ENCODE measurements around the gene OR51B4. TPM values are rescaled to one million over a fixed set of nuclear protein-coding genes. Genes with fewer than 3 reads are reported as not detected.

Gene OR51B4
- total and polyA plus RNA-seq, 2 donors (not counting 3 experiments of a cell fraction or from before 2014, with no cell fraction given) = 0.08 TPM; not detected in 1

DNA sequence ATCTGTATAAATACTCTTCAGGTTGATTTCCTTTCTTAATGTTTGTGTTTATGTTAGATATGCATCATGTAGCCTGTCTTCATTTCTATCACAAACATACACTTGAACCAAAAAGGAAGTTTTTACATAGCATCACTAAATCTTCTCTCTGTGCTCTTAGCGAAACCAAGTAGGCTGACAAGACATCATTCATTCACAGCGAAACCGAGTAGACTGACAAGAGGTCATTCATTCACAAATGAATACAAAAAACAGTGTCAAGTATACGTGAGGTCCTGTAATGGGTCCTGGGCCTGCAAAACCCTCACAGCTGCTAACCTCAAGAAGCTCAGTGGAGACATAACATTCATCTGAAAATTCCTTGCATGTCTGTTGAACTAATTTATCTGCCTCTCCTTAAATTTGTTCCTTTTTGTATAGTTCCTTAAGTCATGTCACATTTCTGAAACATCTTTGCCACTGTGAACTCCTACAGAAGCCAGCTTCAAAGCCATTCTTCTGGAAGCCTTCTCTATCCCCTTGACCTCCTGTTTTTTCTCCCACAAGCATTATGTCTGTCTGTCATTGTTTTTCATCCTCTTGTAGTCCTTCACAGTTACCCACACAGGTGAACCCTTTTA, 22.2 kb downstream of the OR51B4 start:
- FAIRE-seq = no peak
- no peak for TF ChIP-seq MYC (IDR thresholded peaks at IDR 0.05; ENCODE audit: low read depth, low read length)
- no peak for TF ChIP-seq EZH2 (IDR thresholded peaks at IDR 0.05; ENCODE audit: borderline replicate concordance, low read depth, low read length, severe bottlenecking)

DNA sequence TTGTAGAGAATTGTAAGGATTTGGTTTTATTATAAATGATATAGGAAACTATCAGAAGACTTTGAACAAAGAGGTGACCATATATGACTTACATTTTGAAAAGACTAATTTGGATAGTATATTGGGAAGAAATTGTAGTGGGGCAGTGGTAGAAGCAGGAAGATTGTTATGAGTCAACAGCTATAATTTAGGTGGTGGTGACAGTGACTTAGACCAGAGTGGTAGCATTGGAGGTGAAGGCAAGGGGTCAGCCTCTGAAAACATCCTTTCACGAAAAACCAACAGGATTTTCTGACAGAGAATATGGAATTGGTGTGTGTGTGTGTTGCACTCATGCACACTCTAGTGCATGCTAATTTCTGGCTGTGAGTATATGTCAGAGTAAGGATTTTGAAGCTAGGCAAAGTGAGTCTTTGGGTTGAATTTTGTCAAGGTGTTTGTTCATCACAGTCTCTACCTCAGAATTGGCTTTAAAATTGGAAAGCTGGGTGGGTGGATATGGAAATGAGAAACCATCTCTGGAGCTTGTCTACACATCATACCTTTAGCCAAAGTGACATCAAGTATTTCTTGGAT, 23.9 kb downstream of the OR51B4 start:
- no peak for FAIRE-seq
- BruUV-seq (replicated peaks) = no TSS peak

More for the DNA sequence above, 22.2 kb downstream of the OR51B4 start:
- Histone ChIP-seq H3K9me1 (replicated peaks; ENCODE audit: control insufficient read depth, extremely low read depth, insufficient read depth, low read length) (no peaks in the 10 kb centered on the region), H4K20me1 (replicated peaks; ENCODE audit: control insufficient read depth, extremely low read depth, insufficient read depth, low read length) (no peaks in the 10 kb centered on the region), H3K36me3 (ENCODE audit: control insufficient read depth in 2 of 2, extremely low read depth in 1 of 2, insufficient read depth in 2 of 2, low read length in 2 of 2) (no peaks in the 10 kb centered on the region), H3K27me3 (ENCODE audit: control insufficient read depth in 2 of 2, insufficient read depth in 2 of 2, low read length in 2 of 2) (no peaks in the 10 kb centered on the region), H3K27ac (ENCODE audit: insufficient read depth, low read depth, low read length) (peak overlapping the region; percentile 39), H3K4me3 (replicated peaks in 1 of 3; ENCODE audit: insufficient read depth in 1 of 3, low read depth in 1 of 3, low read length in 3 of 3) (no peak overlapping the region), H3K4me2 (ENCODE audit: insufficient read depth, low read length) (no peak overlapping the region), H2AFZ (ENCODE audit: low read depth, low read length) (peak overlapping the region; percentile 60), H3K9me3 (replicated peaks; ENCODE audit: control insufficient read depth, insufficient read depth, low read length) (no peaks in the 10 kb centered on the region), H3K79me2 (ENCODE audit: control insufficient read depth, insufficient read depth, low read length) (no peaks in the 10 kb centered on the region), H3K4me1 (ENCODE audit: control insufficient read depth, extremely low read depth, insufficient read depth, low read length) (peaks cover 11% of the 10 kb centered on the region), H3K9ac (replicated peaks; ENCODE audit: extremely low read depth, insufficient read depth, low read length) (no peak overlapping the region)
- intact Hi-C loops (cut with micrococcal nuclease) = loop anchor here (1.0 kb wide), 1 partner anchor 88 kb away; no protein-coding TSS in a partner anchor
- ChIA-PET POLR2A (no interaction called here), CTCF (interaction anchor here (1.2 kb wide), 1 partner anchor 1092 kb away, joined by 3 read pairs; no protein-coding TSS in a partner anchor)
- dilution Hi-C loops (cut with MboI; ENCODE audit: extremely low pct_ligation_motif_present, low sequenced_read_pairs) = no loop called here
- no TSS peak for BruUV-seq (replicated peaks)
- no peak for DNase-seq (ENCODE audit: low read depth, low spot score)

More for the DNA sequence above, 23.9 kb downstream of the OR51B4 start:
- POLR2A ChIA-PET = no interaction called here
- H3K79me2 ChIP-seq (ENCODE audit: control insufficient read depth, insufficient read depth, low read length) = no peaks in the 10 kb centered on the region
- H3K4me2 ChIP-seq (ENCODE audit: insufficient read depth, low read length) = no peak overlapping the region
- H4K20me1 ChIP-seq (replicated peaks; ENCODE audit: control insufficient read depth, extremely low read depth, insufficient read depth, low read length) = no peaks in the 10 kb centered on the region
- H2AFZ ChIP-seq (ENCODE audit: low read depth, low read length) = no peak overlapping the region
- peaks cover 11% of the 10 kb centered on the region for H3K4me1 ChIP-seq (ENCODE audit: control insufficient read depth, extremely low read depth, insufficient read depth, low read length)
- H3K9ac ChIP-seq (replicated peaks; ENCODE audit: extremely low read depth, insufficient read depth, low read length) = no peak overlapping the region
- no peak for DNase-seq (ENCODE audit: low read depth, low spot score)
- no peaks in the 10 kb centered on the region for H3K9me1 ChIP-seq (replicated peaks; ENCODE audit: control insufficient read depth, extremely low read depth, insufficient read depth, low read length)
- H3K4me3 ChIP-seq (replicated peaks in 1 of 3; ENCODE audit: insufficient read depth in 1 of 3, low read depth in 1 of 3, low read length in 3 of 3) = no peak overlapping the region
- TF ChIP-seq POLR2AphosphoS5 (IDR thresholded peaks at IDR 0.05; ENCODE audit: insufficient read depth, low read depth, low read length) = no peak
- TF ChIP-seq EZH2 (IDR thresholded peaks at IDR 0.05; ENCODE audit: borderline replicate concordance, low read depth, low read length, severe bottlenecking) = no peak
- TF ChIP-seq GATA2 (IDR thresholded peaks at IDR 0.05; ENCODE audit: insufficient read depth, insufficient read length, low read depth, low read length) = no peak
- no peak for TF ChIP-seq MYC (IDR thresholded peaks at IDR 0.05; ENCODE audit: low read depth, low read length)
- TF ChIP-seq, protein P1, sequence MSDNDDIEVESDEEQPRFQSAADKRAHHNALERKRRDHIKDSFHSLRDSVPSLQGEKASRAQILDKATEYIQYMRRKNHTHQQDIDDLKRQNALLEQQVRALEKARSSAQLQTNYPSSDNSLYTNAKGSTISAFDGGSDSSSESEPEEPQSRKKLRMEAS (IDR thresholded peaks at IDR 0.05; ENCODE audit: insufficient read depth, insufficient read length) = no peak
- no peak for TF ChIP-seq FOS (IDR thresholded peaks at IDR 0.05; ENCODE audit: borderline replicate concordance, insufficient read depth, low read length)
- no peak for TF ChIP-seq CTCF (IDR thresholded peaks at IDR 0.05; ENCODE audit: extremely low read depth in 1 of 2, insufficient read depth in 1 of 2, low read depth in 1 of 2, low read length in 2 of 2)
- TF ChIP-seq JUN (IDR thresholded peaks at IDR 0.05; ENCODE audit: borderline replicate concordance, insufficient read depth, insufficient read length, low read depth) = no peak
- no peak for TF ChIP-seq POLR2A (IDR thresholded peaks at IDR 0.05; ENCODE audit: low read depth, low read length)
- no peaks in the 10 kb centered on the region for H3K9me3 ChIP-seq (replicated peaks; ENCODE audit: control insufficient read depth, insufficient read depth, low read length)
- intact Hi-C loops (cut with micrococcal nuclease) = no loop called here
- dilution Hi-C loops (cut with MboI; ENCODE audit: extremely low pct_ligation_motif_present, low sequenced_read_pairs) = no loop called here
- H3K27me3 ChIP-seq (ENCODE audit: control insufficient read depth in 2 of 2, insufficient read depth in 2 of 2, low read length in 2 of 2) = no peaks in the 10 kb centered on the region
- H3K27ac ChIP-seq (ENCODE audit: insufficient read depth, low read depth, low read length) = no peak overlapping the region
- CTCF ChIA-PET = interaction anchor here (1.0 kb wide), 1 partner anchor 12 kb away, joined by 4 read pairs; no protein-coding TSS in a partner anchor
- no peaks in the 10 kb centered on the region for H3K36me3 ChIP-seq (ENCODE audit: control insufficient read depth in 2 of 2, extremely low read depth in 1 of 2, insufficient read depth in 2 of 2, low read length in 2 of 2)
